Measurements from ENCODE around the gene COL20A1.

DNA sequence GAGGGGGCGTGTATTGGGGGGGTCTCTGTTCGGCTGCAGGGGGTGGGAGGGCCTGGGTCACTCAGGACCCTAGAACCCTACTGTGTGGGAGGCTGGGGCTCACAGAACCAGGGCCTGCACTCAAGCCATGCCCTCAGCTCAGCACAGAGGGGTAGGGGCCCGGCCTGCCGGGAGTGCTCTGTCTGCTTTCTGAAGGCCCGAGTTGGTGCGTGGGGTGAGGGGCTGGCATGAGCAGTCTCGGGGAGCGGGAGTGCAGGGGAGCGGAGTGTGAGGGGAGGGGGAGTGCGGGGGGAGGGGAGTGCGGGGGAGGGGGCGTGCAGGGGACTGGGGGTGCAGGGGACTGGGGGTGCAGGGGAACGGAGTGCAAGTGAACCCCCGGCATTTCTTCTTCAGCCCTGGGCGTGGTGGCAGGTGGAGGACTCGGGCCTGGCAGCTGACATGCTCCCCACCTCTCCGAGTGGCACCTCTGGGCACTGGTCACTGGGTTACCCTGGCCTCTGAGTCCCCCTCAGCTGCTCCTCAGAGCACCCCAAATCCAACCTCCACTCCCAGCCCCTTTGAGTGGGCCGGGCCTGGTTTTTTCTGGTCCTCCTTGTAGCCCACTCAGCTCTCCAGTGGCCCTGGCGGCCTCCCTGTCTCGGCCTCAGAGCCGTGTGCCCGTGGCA lies 1.0 kb downstream of the COL20A1 start:
- TF ChIP-seq, protein P1, sequence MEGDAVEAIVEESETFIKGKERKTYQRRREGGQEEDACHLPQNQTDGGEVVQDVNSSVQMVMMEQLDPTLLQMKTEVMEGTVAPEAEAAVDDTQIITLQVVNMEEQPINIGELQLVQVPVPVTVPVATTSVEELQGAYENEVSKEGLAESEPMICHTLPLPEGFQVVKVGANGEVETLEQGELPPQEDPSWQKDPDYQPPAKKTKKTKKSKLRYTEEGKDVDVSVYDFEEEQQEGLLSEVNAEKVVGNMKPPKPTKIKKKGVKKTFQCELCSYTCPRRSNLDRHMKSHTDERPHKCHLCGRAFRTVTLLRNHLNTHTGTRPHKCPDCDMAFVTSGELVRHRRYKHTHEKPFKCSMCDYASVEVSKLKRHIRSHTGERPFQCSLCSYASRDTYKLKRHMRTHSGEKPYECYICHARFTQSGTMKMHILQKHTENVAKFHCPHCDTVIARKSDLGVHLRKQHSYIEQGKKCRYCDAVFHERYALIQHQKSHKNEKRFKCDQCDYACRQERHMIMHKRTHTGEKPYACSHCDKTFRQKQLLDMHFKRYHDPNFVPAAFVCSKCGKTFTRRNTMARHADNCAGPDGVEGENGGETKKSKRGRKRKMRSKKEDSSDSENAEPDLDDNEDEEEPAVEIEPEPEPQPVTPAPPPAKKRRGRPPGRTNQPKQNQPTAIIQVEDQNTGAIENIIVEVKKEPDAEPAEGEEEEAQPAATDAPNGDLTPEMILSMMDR (IDR thresholded peaks at IDR 0.05): no peak
- TF ChIP-seq POLR2A (IDR thresholded peaks at IDR 0.05): no peak
